ENCODE data around the gene CANT1.

The CANT1 gene

DNA sequence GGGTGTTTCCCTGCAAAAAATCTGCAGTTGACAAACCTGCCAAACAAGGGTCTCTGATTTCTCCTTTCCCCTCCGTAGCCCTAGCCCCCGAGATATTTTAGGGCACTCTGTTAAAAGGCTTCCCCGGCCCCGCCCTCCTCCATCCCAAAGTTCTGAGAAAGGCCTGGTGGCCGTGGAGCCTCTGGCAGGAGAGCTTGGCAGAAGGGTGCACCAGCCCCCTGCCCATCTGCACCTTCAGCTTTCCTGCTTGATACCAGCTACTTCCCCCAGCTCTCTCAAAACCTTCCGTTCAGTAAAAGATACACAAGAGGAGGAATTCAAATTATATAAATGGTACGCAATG is 711 bp upstream of the CANT1 start:
- Histone ChIP-seq H2AFZ (peak overlapping the region; percentile 93), H3K4me3 (ENCODE audit: low read depth, low read length) (peak overlapping the region; percentile 74), H3K9me3 (ENCODE audit: control insufficient read depth, low read length) (no peaks in the 10 kb centered on the region), H3K36me3 (ENCODE audit: control insufficient read depth, insufficient read depth, low read length) (no peaks in the 10 kb centered on the region), H3K4me2 (ENCODE audit: low read length) (peak overlapping the region; percentile 91), H3K27ac (peak overlapping the region; percentile 76), H3K27me3 (ENCODE audit: control insufficient read depth, insufficient read depth, low read length) (no peaks in the 10 kb centered on the region), H3K79me2 (peaks cover 43% of the 10 kb centered on the region), H3K9ac (peak overlapping the region; percentile 77), H3K4me1 (peaks cover 28% of the 10 kb centered on the region)
- TF ChIP-seq, protein P1, sequence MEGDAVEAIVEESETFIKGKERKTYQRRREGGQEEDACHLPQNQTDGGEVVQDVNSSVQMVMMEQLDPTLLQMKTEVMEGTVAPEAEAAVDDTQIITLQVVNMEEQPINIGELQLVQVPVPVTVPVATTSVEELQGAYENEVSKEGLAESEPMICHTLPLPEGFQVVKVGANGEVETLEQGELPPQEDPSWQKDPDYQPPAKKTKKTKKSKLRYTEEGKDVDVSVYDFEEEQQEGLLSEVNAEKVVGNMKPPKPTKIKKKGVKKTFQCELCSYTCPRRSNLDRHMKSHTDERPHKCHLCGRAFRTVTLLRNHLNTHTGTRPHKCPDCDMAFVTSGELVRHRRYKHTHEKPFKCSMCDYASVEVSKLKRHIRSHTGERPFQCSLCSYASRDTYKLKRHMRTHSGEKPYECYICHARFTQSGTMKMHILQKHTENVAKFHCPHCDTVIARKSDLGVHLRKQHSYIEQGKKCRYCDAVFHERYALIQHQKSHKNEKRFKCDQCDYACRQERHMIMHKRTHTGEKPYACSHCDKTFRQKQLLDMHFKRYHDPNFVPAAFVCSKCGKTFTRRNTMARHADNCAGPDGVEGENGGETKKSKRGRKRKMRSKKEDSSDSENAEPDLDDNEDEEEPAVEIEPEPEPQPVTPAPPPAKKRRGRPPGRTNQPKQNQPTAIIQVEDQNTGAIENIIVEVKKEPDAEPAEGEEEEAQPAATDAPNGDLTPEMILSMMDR (IDR thresholded peaks at IDR 0.05), result no peak

DNA sequence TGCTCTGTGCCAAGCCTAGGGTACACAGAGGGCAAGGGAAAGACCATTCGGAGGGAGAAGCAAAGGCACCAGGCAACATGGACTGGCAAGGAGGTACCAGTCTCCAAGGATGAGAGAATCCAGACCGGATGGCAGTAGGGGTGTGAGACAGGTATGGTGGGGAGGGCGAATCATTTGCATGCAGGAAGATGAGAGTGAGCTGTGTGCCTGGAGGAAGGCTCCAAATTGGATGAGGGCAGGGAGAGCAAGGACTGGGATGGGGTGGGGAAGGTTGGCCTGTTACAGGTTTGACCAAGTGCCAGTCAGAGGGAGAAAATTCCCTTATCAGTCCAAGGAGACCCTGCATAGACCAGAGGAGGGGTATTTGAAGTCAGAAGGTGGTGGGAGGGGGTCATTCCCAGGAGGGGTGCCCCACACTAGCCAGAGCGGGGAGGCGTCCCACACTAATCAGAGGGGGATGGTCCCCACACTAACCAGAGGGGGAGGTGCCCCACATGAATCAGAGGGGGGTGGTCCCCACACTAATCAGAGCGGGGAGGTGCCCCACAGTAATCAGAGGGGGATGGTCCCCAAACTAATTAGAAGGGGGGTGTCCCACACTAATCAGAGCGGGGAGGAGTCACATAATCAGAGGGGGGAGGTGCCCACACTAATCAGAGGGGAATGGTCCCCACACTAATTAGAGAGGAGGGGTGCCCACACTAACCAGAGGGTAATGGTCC is 737 bp downstream of the CANT1 start:
- Histone ChIP-seq H3K27ac (peak overlapping the region; percentile 49), H3K79me2 (peaks cover 45% of the 10 kb centered on the region), H3K4me1 (peaks cover 29% of the 10 kb centered on the region), H2AFZ (no peak overlapping the region), H3K4me3 (ENCODE audit: low read depth, low read length) (peak overlapping the region; percentile 74), H3K9ac (no peak overlapping the region), H3K4me2 (ENCODE audit: low read length) (peak overlapping the region; percentile 84), H3K27me3 (ENCODE audit: control insufficient read depth, insufficient read depth, low read length) (no peaks in the 10 kb centered on the region), H3K9me3 (ENCODE audit: control insufficient read depth, low read length) (no peaks in the 10 kb centered on the region), H3K36me3 (ENCODE audit: control insufficient read depth, insufficient read depth, low read length) (no peaks in the 10 kb centered on the region)
- TF ChIP-seq, protein P1 (IDR thresholded peaks at IDR 0.05), result no peak

DNA sequence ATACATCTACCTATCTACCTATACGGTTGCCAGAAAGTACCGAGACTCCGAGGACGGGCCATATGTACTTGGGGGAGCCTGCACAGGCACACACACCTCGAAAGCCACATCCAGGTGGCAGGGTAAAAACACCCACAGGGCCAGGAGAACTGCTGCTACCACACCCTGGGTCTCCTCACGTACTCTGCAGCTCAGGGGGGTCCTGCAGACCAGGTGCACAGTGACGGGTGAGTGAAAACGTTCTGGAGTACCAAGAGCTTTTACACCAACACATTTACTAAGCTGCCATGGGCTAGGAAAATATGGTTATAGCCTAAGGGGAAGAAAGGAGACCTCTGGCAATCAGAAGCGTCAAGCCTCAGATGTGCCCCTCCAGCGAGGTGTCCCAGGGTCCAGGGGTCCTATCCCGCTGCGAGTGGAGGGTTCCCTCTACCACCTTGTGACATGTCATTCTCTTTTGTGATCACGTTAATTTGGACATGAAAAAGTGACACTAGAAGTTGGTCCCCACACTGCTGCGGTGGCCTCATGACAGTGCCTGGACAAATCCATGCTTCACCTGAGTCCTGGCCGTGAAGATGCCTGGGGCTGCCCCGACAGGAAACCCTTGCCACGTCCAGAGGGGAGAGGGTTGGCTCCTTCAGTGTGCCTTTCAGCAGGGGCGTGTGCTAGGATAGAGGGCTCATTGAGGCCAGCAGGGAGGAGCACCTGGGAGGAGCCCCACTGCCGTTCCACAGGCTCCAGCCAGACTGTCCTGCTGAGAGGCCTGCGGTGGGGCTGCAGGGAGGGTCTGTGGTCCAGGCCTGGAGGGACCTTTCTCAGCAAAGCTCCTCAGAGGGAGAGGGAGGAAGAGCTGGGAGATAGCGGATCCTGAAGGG is 1.8 kb downstream of the CANT1 start:
- Histone ChIP-seq H3K4me1 (peaks cover 29% of the 10 kb centered on the region), H3K4me3 (ENCODE audit: low read depth, low read length) (peak overlapping the region; percentile 74), H3K9ac (no peak overlapping the region), H3K27ac (no peak overlapping the region), H3K9me3 (ENCODE audit: control insufficient read depth, low read length) (no peaks in the 10 kb centered on the region), H3K36me3 (ENCODE audit: control insufficient read depth, insufficient read depth, low read length) (no peaks in the 10 kb centered on the region), H3K27me3 (ENCODE audit: control insufficient read depth, insufficient read depth, low read length) (no peaks in the 10 kb centered on the region), H3K4me2 (ENCODE audit: low read length) (peak overlapping the region; percentile 84), H3K79me2 (peaks cover 52% of the 10 kb centered on the region), H2AFZ (no peak overlapping the region)
- TF ChIP-seq, protein P1 (IDR thresholded peaks at IDR 0.05), result no peak

DNA sequence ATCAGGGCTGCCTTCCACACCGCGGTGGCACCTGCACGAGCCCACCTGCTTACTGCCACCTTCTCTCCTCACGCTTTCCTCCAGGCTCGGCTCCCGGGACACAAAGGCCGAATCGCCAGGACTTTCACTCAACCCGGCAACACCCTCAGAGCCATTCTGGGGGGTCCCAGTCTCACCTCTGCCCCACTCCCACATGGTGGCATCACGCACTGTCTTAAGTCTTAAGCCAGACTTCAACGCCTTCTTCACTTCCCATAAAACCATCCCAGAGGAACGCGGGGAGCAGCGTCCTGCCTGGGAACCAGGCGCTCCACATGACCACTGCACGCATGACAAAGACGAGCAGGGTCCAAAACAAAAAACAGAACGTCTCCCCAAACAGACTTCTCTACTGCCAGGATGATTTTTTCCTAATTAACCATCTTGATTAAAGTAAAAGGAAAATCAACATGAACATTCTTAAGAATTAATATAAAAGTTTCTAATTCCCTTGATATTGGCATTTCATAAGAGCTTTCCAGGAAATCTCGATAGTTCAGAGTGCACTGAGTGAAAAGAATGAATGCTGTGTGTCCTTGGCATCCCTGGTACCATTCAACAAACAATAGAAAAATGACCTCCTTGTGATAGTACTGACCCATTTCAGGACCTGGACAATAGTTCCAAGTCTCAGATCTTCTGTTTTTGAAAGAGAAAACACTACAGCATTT is 2.6 kb downstream of the CANT1 start:
- no peaks in the 10 kb centered on the region for H3K36me3 ChIP-seq (ENCODE audit: control insufficient read depth, insufficient read depth, low read length)
- H3K27ac ChIP-seq, result no peak overlapping the region
- no peak overlapping the region for H2AFZ ChIP-seq
- no peaks in the 10 kb centered on the region for H3K27me3 ChIP-seq (ENCODE audit: control insufficient read depth, insufficient read depth, low read length)
- H3K4me1 ChIP-seq, result peaks cover 29% of the 10 kb centered on the region
- H3K9ac ChIP-seq, result no peak overlapping the region
- no peak overlapping the region for H3K4me2 ChIP-seq (ENCODE audit: low read length)
- H3K9me3 ChIP-seq (ENCODE audit: control insufficient read depth, low read length), result no peaks in the 10 kb centered on the region
- peaks cover 58% of the 10 kb centered on the region for H3K79me2 ChIP-seq
- H3K4me3 ChIP-seq (ENCODE audit: low read depth, low read length), result no peak overlapping the region
- TF ChIP-seq, protein P1 (IDR thresholded peaks at IDR 0.05), result no peak

Measured in parathyroid adenoma (tissue), 2 donors.